ENCODE measurements around the gene NCCRP1. TPM values are rescaled to one million over a fixed set of nuclear protein-coding genes. Genes with fewer than 3 reads are reported as not detected.

The NCCRP1 gene
- polyA plus RNA-seq, 1 experiment, result 0.04 TPM

- no peaks in the 10 kb centered on the region for H3K36me3 ChIP-seq (ENCODE audit: control insufficient read depth, insufficient read depth, low read length)
- TF ChIP-seq CTCF (IDR thresholded peaks at IDR 0.05; ENCODE audit: insufficient read depth, low read depth, low read length), result no peak
- CTCF ChIA-PET, result interaction anchor here (0.6 kb wide), 1 partner anchor 36 kb away, joined by 3 read pairs; no protein-coding TSS in a partner anchor
- H3K27me3 ChIP-seq (ENCODE audit: control insufficient read depth, insufficient read depth, low read length), result no peaks in the 10 kb centered on the region; the same call in 1 of the 2 replicates
- no peak for DNase-seq (ENCODE audit: low read depth)
- H3K4me3 ChIP-seq (ENCODE audit: low read depth, low read length), result no peak overlapping the region
- POLR2A ChIA-PET, result no interaction called here
Measured at GRCh38 chr19:39230096-39230764, 33.5 kb downstream of the NCCRP1 start.

DNA sequence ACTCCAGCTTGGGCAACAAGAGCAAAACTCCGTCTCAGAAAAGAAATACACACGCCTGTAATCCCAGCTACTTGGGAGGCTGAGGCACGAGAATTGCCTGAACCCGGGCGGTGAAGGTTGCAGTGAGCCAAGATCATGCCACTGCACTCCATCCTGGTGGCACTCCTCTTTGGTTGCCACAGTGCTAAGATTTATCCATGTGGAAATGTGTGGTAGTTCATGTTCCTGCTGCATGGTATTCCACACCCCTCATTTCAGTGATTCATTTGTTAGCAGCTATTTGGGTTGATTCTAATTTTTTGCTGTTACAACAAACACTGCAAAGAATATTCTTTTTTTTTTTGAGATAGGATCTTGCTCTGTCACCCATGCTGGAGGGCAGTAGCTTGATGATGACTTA is 35.9 kb downstream of the NCCRP1 start:
- no peak for TF ChIP-seq CTCF (IDR thresholded peaks at IDR 0.05; ENCODE audit: insufficient read depth, low read depth, low read length)
- Histone ChIP-seq H3K27me3 (ENCODE audit: control insufficient read depth, insufficient read depth, low read length) (peaks cover 5% of the 10 kb centered on the region), H3K36me3 (ENCODE audit: control insufficient read depth, insufficient read depth, low read length) (no peaks in the 10 kb centered on the region), H3K4me3 (ENCODE audit: low read depth, low read length) (no peak overlapping the region)
- ChIA-PET POLR2A (no interaction called here), CTCF (no interaction called here)
- no peak for DNase-seq (ENCODE audit: low read depth)

- Histone ChIP-seq H3K27me3 (ENCODE audit: control insufficient read depth, insufficient read depth, low read length) (peaks cover 7% of the 10 kb centered on the region), H3K4me3 (ENCODE audit: low read depth, low read length) (no peak overlapping the region), H3K36me3 (ENCODE audit: control insufficient read depth, insufficient read depth, low read length) (no peaks in the 10 kb centered on the region)
- POLR2A ChIA-PET, result no interaction called here
- TF ChIP-seq CTCF (IDR thresholded peaks at IDR 0.05; ENCODE audit: insufficient read depth, low read depth, low read length), result no peak
- DNase-seq (ENCODE audit: low read depth), result no peak
- CTCF ChIA-PET, result interaction anchor here (1.9 kb wide), 1 partner anchor 11 kb away, joined by 5 read pairs; no protein-coding TSS in a partner anchor
Measured at GRCh38 chr19:39236527-39236926, 39.8 kb downstream of the NCCRP1 start.

DNA sequence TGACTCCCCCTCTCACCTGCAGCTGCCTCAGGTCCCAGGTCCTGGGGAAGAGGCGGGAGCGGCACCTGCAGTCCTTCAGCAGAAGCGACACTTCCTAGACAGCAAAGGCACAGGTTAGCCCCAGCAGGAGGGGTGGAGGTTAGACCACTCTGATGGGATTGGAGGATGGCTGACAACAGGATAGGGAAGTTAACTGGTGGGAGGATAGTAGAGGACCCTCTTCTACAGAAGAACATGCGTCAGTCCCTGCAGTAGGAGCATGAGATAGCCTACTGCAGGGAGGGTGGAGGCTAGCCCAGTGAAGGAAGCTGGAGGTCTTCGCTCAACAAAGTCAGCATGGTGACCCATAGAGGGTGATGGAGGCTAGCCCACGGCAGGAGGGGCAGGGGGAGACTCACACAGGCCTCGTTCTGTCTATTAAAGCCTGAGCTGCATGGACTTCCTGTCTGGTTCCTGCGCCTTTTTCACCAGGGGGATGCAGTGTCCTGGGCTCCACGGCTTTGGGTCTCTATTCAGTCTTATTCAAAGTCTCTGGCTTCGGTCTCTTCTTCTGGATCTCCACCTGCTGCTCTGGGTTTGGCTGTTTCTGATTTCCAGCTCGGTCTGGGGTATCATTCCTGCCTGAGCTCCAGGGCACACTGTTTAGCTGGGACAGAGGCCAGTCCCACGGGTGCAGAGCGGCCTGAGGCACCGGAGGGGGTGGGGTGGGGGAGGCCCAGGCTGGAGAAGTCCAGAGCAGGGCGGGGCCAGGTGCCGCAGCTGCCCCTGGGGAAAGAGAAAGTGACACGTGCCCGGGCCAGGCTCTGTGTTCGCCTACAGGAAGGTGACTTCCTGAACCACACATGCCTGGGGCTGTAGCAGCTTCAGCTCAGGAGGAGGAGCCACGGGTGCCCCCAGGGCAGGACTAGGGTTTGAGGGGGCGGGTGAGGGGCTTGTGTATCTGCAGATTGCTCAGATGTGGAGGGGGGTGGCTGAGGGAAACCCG is 40.7 kb downstream of the NCCRP1 start:
- no peak overlapping the region for H3K4me3 ChIP-seq (ENCODE audit: low read depth, low read length)
- peaks cover 7% of the 10 kb centered on the region for H3K27me3 ChIP-seq (ENCODE audit: control insufficient read depth, insufficient read depth, low read length)
- ChIA-PET CTCF (interaction anchor here (0.6 to 1.9 kb wide), 2 partner anchors 10 to 43 kb away, joined by 3 to 5 read pairs; no protein-coding TSS in a partner anchor), POLR2A (no interaction called here)
- DNase-seq (ENCODE audit: low read depth), result no peak
- no peaks in the 10 kb centered on the region for H3K36me3 ChIP-seq (ENCODE audit: control insufficient read depth, insufficient read depth, low read length)
- no peak for TF ChIP-seq CTCF (IDR thresholded peaks at IDR 0.05; ENCODE audit: insufficient read depth, low read depth, low read length)

GRCh38 chr19:39238209-39238608 is 41.4 kb downstream of the NCCRP1 start:
- H3K4me3 ChIP-seq (ENCODE audit: low read depth, low read length), result no peak overlapping the region
- no peak for DNase-seq (ENCODE audit: low read depth)
- CTCF ChIA-PET, result no interaction called here
- POLR2A ChIA-PET, result no interaction called here
- H3K36me3 ChIP-seq (ENCODE audit: control insufficient read depth, insufficient read depth, low read length), result no peaks in the 10 kb centered on the region
- no peak for TF ChIP-seq CTCF (IDR thresholded peaks at IDR 0.05; ENCODE audit: insufficient read depth, low read depth, low read length)
- peaks cover 7% of the 10 kb centered on the region for H3K27me3 ChIP-seq (ENCODE audit: control insufficient read depth, insufficient read depth, low read length)

Data from BJ (cell line).